ENCODE measurements around the gene DESI1.

GRCh38 chr22:41564563-41564962, 56.3 kb downstream of the DESI1 start:
- TF ChIP-seq CTCF (IDR thresholded peaks at IDR 0.05) (no peak), POLR2A (IDR thresholded peaks at IDR 0.05) (peak in 1 of 2 donors; percentile 45)
